K562 (cell line): ENCODE data around the gene FBRS. TPM values are rescaled to one million over a fixed set of nuclear protein-coding genes. Genes with fewer than 3 reads are reported as not detected.

Source experiments
- CHD1 ChIP-seq: fragments of 200-600 bp; sonication (generic); IDR thresholded peaks from one replicate; pipeline ENCODE4 v1.6.1; 2012; ENCODE audit warnings: mild to moderate bottlenecking, moderate library complexity, low read length, inconsistent platforms
- ELF2 ChIP-seq: fragments of 250-450 bp; sonication (Bioruptor Pico); IDR thresholded peaks from 2 replicates; pipeline ENCODE4 v1.5.0; 2021; ENCODE audit warnings: mild to moderate bottlenecking
- FOXJ3 ChIP-seq: sonication (generic); formaldehyde crosslinking; IDR thresholded peaks from 2 replicates; pipeline ENCODE4 v1.4.0; 2020; ENCODE audit warnings: mild to moderate bottlenecking, missing genetic modification reagents
- HDAC2 ChIP-seq: fragments of 450-650 bp; IDR thresholded peaks from 2 replicates; pipeline ENCODE4 v1.6.1; 2016; ENCODE audit warnings: mild to moderate bottlenecking
- POLR2AphosphoS5 ChIP-seq: IDR thresholded peaks from 2 replicates; pipeline ENCODE4 v1.6.1; 2011; ENCODE audit warnings: mild to moderate bottlenecking, low read depth, low read length, moderate library complexity; ENCODE audit not compliant: control insufficient read depth, insufficient read depth
- PPARD ChIP-seq: fragments of 250-450 bp; sonication (Bioruptor Pico); IDR thresholded peaks from 2 replicates; pipeline ENCODE4 v1.8.0; 2022; ENCODE audit warnings: inconsistent platforms, mild to moderate bottlenecking, moderate library complexity
- RBM15 ChIP-seq: fragments of 200-400 bp; formaldehyde crosslinking; IDR thresholded peaks from 2 replicates; pipeline ENCODE4 v1.6.1; 2018; ENCODE audit warnings: mild to moderate bottlenecking, low read length, moderate library complexity; ENCODE audit not compliant: insufficient read depth
- STAT5B ChIP-seq: fragments of 250-450 bp; sonication (Bioruptor Pico); IDR thresholded peaks from 2 replicates; pipeline ENCODE4 v1.8.0; 2021; ENCODE audit warnings: mild to moderate bottlenecking, inconsistent platforms
- polyA plus RNA-seq, 8 experiments: library from polyadenylated mRNA; depleted of rRNA in 4 of 8; stranded (reverse) in 5 of 8; unstranded in 3 of 8; fragments of >200 nt; fragmentation: Nextera tagmentation in 2 of 8; fragmentation: Illumina TruSeq in 1 of 8; extraction: Ambion mirVana in 2 of 8; extraction: Trizol in 1 of 8; gene quantifications; 2 replicates each; pipeline versions ENCODE4 v1.2.1 to v1.2.3, GENCODE V29; 2011 to 2014; ENCODE audit warnings: inconsistent platforms in 1 of 8, missing spikeins in 1 of 8
- total RNA-seq, 7 experiments: library from RNA; depleted of rRNA in 6 of 7; stranded (reverse); fragments of >200 nt in 6 of 7; fragmentation: Illumina TruSeq in 2 of 7; extraction: Trizol in 2 of 7; gene quantifications; 2 replicates each; pipeline versions ENCODE4 v1.2.1 to v1.2.3, GENCODE V29; 2011 to 2021; ENCODE audit warnings: low replicate concordance in 1 of 7
- TF ChIP-seq, protein P1 (sequence below): fragments of 450-650 bp; IDR thresholded peaks from one replicate; pipeline ENCODE4 v1.6.1; 2018; ENCODE audit warnings: mild to moderate bottlenecking, moderate library complexity; ENCODE audit not compliant: partially characterized antibody
- TF ChIP-seq, protein P2 (sequence below): fragments of 200-400 bp; formaldehyde crosslinking; IDR thresholded peaks from 2 replicates; pipeline ENCODE4 v1.6.1; 2017; ENCODE audit warnings: mild to moderate bottlenecking, low read depth, low read length, moderate library complexity
- TF ChIP-seq, protein P3 (sequence below): sonication (generic); formaldehyde crosslinking; IDR thresholded peaks from 2 replicates; pipeline ENCODE4 v1.8.0; 2022; ENCODE audit warnings: missing genetic modification reagents, mild to moderate bottlenecking, moderate library complexity, borderline replicate concordance
- TF ChIP-seq, protein P4 (sequence below): fragments of 250-450 bp; sonication (Bioruptor Pico); IDR thresholded peaks from 2 replicates; pipeline ENCODE4 v1.4.0; 2020; ENCODE audit warnings: mild to moderate bottlenecking, moderate library complexity
- TF ChIP-seq, protein P5 (sequence below): fragments of 200-800 bp; sonication (Bioruptor generic); IDR thresholded peaks from 2 replicates; pipeline ENCODE4 v1.6.1; 2016; ENCODE audit warnings: missing genetic modification characterization, missing compliant biosample characterization

FBRS gene
- total and polyA plus RNA-seq, 9 of the 15 experiments (the other 6 are each of a cell fraction or from before 2014, with no cell fraction given): 0.32 to 59.5 (median 13.1) TPM

DNA sequence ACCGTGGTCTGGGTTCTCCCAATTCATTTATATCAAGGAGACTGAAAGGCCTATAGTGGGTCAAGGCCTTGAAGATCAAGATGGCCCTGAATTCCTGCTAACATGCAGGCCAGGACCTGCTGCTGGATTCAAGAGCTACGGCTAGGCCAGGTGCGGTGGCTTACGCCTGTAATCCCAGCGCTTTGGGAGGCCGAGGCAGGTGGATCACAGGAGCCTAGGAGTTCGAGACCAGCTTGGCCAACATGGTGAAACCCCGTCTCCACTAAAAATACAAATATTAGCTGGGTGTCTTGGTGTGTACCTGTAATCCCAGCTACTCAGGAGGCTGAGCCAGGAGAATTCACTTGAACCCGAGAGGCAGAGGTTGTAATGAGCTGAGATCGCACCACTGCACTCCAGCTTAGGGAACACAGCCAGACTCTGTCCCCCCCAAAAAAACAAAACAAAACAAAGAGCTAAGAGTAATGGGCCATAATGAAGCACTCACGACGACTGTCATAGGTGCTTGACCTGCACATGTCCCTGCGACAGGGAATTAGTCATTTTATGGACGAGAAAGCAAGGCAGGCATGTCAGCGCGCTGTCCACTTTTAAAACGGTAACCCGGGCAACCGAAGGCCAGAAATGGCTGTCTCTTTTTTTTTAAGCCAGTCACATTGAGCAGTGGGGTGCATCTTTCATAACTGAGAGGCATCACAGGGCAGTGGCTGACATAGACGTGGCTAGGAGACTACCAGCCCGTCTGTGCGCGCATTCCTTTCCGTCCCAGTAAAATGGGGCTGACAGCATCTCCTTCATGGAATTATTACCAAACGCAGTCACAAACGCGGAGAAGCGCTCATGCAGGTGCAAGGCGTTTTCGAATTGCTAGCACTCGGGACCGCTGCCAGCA is 1.0 kb upstream of the FBRS start (continued):
- TF ChIP-seq, protein P1, sequence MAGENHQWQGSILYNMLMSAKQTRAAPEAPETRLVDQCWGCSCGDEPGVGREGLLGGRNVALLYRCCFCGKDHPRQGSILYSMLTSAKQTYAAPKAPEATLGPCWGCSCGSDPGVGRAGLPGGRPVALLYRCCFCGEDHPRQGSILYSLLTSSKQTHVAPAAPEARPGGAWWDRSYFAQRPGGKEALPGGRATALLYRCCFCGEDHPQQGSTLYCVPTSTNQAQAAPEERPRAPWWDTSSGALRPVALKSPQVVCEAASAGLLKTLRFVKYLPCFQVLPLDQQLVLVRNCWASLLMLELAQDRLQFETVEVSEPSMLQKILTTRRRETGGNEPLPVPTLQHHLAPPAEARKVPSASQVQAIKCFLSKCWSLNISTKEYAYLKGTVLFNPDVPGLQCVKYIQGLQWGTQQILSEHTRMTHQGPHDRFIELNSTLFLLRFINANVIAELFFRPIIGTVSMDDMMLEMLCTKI: no peak
- TF ChIP-seq, protein P2, sequence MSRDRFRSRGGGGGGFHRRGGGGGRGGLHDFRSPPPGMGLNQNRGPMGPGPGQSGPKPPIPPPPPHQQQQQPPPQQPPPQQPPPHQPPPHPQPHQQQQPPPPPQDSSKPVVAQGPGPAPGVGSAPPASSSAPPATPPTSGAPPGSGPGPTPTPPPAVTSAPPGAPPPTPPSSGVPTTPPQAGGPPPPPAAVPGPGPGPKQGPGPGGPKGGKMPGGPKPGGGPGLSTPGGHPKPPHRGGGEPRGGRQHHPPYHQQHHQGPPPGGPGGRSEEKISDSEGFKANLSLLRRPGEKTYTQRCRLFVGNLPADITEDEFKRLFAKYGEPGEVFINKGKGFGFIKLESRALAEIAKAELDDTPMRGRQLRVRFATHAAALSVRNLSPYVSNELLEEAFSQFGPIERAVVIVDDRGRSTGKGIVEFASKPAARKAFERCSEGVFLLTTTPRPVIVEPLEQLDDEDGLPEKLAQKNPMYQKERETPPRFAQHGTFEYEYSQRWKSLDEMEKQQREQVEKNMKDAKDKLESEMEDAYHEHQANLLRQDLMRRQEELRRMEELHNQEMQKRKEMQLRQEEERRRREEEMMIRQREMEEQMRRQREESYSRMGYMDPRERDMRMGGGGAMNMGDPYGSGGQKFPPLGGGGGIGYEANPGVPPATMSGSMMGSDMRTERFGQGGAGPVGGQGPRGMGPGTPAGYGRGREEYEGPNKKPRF: no peak
- TF ChIP-seq CHD1 (no peak), STAT5B (no peak), ELF2 (CRISPR knock-in tag) (no peak), PPARD (CRISPR knock-in tag) (no peak), POLR2AphosphoS5 (no peak), FOXJ3 (CRISPR knock-in tag) (no peak), HDAC2 (0 out of 2 replicates have a peak, but pooled peaks have one; percentile 27), RBM15 (no peak)
- TF ChIP-seq, protein P3, sequence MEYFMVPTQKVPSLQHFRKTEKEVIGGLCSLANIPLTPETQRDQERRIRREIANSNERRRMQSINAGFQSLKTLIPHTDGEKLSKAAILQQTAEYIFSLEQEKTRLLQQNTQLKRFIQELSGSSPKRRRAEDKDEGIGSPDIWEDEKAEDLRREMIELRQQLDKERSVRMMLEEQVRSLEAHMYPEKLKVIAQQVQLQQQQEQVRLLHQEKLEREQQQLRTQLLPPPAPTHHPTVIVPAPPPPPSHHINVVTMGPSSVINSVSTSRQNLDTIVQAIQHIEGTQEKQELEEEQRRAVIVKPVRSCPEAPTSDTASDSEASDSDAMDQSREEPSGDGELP: no peak
- TF ChIP-seq, protein P4, sequence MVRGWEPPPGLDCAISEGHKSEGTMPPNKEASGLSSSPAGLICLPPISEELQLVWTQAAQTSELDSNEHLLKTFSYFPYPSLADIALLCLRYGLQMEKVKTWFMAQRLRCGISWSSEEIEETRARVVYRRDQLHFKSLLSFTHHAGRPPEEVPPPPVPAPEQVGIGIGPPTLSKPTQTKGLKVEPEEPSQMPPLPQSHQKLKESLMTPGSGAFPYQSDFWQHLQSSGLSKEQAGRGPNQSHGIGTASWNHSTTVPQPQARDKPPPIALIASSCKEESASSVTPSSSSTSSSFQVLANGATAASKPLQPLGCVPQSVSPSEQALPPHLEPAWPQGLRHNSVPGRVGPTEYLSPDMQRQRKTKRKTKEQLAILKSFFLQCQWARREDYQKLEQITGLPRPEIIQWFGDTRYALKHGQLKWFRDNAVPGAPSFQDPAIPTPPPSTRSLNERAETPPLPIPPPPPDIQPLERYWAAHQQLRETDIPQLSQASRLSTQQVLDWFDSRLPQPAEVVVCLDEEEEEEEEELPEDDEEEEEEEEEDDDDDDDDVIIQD: no peak
- TF ChIP-seq, protein P5, sequence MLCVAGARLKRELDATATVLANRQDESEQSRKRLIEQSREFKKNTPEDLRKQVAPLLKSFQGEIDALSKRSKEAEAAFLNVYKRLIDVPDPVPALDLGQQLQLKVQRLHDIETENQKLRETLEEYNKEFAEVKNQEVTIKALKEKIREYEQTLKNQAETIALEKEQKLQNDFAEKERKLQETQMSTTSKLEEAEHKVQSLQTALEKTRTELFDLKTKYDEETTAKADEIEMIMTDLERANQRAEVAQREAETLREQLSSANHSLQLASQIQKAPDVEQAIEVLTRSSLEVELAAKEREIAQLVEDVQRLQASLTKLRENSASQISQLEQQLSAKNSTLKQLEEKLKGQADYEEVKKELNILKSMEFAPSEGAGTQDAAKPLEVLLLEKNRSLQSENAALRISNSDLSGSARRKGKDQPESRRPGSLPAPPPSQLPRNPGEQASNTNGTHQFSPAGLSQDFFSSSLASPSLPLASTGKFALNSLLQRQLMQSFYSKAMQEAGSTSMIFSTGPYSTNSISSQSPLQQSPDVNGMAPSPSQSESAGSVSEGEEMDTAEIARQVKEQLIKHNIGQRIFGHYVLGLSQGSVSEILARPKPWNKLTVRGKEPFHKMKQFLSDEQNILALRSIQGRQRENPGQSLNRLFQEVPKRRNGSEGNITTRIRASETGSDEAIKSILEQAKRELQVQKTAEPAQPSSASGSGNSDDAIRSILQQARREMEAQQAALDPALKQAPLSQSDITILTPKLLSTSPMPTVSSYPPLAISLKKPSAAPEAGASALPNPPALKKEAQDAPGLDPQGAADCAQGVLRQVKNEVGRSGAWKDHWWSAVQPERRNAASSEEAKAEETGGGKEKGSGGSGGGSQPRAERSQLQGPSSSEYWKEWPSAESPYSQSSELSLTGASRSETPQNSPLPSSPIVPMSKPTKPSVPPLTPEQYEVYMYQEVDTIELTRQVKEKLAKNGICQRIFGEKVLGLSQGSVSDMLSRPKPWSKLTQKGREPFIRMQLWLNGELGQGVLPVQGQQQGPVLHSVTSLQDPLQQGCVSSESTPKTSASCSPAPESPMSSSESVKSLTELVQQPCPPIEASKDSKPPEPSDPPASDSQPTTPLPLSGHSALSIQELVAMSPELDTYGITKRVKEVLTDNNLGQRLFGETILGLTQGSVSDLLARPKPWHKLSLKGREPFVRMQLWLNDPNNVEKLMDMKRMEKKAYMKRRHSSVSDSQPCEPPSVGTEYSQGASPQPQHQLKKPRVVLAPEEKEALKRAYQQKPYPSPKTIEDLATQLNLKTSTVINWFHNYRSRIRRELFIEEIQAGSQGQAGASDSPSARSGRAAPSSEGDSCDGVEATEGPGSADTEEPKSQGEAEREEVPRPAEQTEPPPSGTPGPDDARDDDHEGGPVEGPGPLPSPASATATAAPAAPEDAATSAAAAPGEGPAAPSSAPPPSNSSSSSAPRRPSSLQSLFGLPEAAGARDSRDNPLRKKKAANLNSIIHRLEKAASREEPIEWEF: no peak
